ENCODE results near the gene RRP7A. TPM values are rescaled to one million over a fixed set of nuclear protein-coding genes. Genes with fewer than 3 reads are reported as not detected.

The RRP7A gene
- total RNA-seq, 4 donors from 2014 or later, result 19.1 to 35.1 (median 26.1) TPM

- Histone ChIP-seq H3K4me3 (no peak overlapping the region), H3K27ac (no peak overlapping the region), H3K36me3 (no peaks in the 10 kb centered on the region), H3K9me3 (no peaks in the 10 kb centered on the region), H3K27me3 (peaks cover 0 to 64% (median 0%) of the 10 kb centered on the region in 4 donors), H3K4me1 (no peaks in the 10 kb centered on the region)
- 59 to 74% methylated on average over 3 of the region's 3 CpGs for WGBS, 2 donors
- TF ChIP-seq POLR2A (IDR thresholded peaks at IDR 0.05), result no peak
- TF ChIP-seq CTCF (IDR thresholded peaks at IDR 0.05), result no peak
- intact Hi-C loops (cut with DNase I), result no loop called here
- DNase-seq, result no peak
Measured at GRCh38 chr22:42461511-42461910, 58.1 kb downstream of the RRP7A start.

Small RNA genes lying within 50 kb of the gene (small RNA-seq; reads per million reads assigned to genes)
- gene RN7SKP80 (0 to 0.30 (median 0) reads per million in 4 donors), gene RNU6-513P (0 reads per million in 4 donors)

Other genes starting within 250 kb of the RRP7A start
- gene TCF20, start 249.1 kb downstream of the RRP7A start, total RNA-seq, result 10 to 100 TPM; 40.2 to 52.5 (median 41.0) TPM
- 1 to 10 TPM in 2 of 4 donors, under 1 TPM in 2; 0.11 to 1.9 (median 0.99) TPM for gene NFAM1, start 87.4 kb downstream of the RRP7A start, total RNA-seq
- 1 to 10 TPM; 2.1 to 5.1 (median 3.6) TPM for gene SERHL2, start 34.2 kb upstream of the RRP7A start, total RNA-seq
- 10 to 100 TPM; 23.3 to 33.0 (median 28.0) TPM for gene POLDIP3, start 95.1 kb upstream of the RRP7A start, total RNA-seq
- gene ATP5MGL, start 120.8 kb upstream of the RRP7A start, total RNA-seq, result under 1 TPM in 1 of 4 donors, not detected in 3; 0.76 TPM
- gene CYB5R3, start 129.6 kb upstream of the RRP7A start, total RNA-seq, result 10 to 100 TPM; 49.5 to 81.6 (median 71.7) TPM
- gene A4GALT, start 201.1 kb upstream of the RRP7A start, total RNA-seq, result 10 to 100 TPM; 13.9 to 22.0 (median 17.6) TPM

All from esophagus squamous epithelium (tissue), 5 donors.